ENCODE measurements around the gene KRI1. TPM values are rescaled to one million over a fixed set of nuclear protein-coding genes. Genes with fewer than 3 reads are reported as not detected.

Gene KRI1
- total RNA-seq, 1 donor: 5.4 TPM

DNA sequence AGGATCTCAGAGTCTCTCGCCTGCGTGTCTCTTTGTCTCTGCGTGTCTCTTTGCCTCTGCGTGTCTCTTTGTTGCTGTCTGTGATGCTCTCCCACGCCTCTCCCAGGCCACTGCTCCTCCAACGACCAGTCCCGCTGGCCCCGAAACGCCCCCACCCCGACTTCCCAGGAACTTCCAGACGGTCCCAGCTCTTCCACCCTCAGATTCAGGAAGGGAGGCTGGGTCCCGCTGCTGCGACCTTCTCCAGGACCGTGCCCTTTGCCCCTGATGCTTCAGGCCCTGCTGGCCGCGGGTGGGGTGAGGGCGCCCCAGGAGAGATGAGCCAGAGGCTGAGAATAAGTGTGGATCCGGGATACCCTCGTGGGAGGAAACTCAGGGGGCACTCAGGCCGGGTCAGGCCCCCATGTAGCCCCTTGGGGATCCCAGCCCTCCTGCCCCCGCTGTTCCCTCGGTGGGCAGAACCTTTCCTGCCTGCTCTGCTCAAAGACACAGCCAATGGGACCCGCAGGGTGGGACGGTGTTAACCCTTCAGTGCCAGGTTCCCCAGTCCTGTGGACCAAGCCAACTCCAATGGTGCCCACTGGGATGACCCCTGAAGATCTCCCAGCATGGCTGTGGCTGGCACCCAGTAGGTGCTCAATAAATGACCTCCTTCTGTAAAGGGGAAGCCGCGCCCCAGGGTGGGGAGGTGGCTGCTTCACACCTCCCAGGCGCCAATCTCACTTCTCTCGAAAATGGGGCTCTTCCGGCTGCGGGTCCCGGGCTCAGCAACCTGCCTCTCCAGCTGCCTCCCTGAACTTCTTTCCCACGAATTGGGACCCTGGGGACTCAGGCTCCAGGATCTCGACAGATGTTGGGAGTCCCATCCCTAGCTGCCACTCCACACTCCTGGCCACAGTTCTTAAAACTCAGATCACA is 47.1 kb downstream of the KRI1 start:
- Histone ChIP-seq H3K36me3 (ENCODE audit: insufficient read depth, low read length) (no peaks in the 10 kb centered on the region), H3K9me3 (ENCODE audit: low read depth, low read length) (no peaks in the 10 kb centered on the region), H4K20me1 (ENCODE audit: insufficient read depth, low read length) (no peaks in the 10 kb centered on the region), H2AFZ (ENCODE audit: low read length) (peak overlapping the region; percentile 70), H3K4me2 (ENCODE audit: insufficient read depth, low read length) (peak overlapping the region; percentile 86), H3K27ac (ENCODE audit: low read depth, low read length) (no peak overlapping the region), H3K4me3 (ENCODE audit: insufficient read depth, low read length) (peak overlapping the region; percentile 67), H3K4me1 (ENCODE audit: insufficient read depth, low read length) (peaks cover 18% of the 10 kb centered on the region), H3K79me2 (ENCODE audit: insufficient read depth, low read length) (no peaks in the 10 kb centered on the region), H3K27me3 (ENCODE audit: insufficient read depth, low read length) (peaks cover 30% of the 10 kb centered on the region)
- TF ChIP-seq, protein P1, sequence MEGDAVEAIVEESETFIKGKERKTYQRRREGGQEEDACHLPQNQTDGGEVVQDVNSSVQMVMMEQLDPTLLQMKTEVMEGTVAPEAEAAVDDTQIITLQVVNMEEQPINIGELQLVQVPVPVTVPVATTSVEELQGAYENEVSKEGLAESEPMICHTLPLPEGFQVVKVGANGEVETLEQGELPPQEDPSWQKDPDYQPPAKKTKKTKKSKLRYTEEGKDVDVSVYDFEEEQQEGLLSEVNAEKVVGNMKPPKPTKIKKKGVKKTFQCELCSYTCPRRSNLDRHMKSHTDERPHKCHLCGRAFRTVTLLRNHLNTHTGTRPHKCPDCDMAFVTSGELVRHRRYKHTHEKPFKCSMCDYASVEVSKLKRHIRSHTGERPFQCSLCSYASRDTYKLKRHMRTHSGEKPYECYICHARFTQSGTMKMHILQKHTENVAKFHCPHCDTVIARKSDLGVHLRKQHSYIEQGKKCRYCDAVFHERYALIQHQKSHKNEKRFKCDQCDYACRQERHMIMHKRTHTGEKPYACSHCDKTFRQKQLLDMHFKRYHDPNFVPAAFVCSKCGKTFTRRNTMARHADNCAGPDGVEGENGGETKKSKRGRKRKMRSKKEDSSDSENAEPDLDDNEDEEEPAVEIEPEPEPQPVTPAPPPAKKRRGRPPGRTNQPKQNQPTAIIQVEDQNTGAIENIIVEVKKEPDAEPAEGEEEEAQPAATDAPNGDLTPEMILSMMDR (IDR thresholded peaks at IDR 0.05; ENCODE audit: extremely low read depth, low read depth, low read length): no peak
- DNase-seq (ENCODE audit: insufficient read length, low spot score, missing footprints): peak; percentile 89

DNA sequence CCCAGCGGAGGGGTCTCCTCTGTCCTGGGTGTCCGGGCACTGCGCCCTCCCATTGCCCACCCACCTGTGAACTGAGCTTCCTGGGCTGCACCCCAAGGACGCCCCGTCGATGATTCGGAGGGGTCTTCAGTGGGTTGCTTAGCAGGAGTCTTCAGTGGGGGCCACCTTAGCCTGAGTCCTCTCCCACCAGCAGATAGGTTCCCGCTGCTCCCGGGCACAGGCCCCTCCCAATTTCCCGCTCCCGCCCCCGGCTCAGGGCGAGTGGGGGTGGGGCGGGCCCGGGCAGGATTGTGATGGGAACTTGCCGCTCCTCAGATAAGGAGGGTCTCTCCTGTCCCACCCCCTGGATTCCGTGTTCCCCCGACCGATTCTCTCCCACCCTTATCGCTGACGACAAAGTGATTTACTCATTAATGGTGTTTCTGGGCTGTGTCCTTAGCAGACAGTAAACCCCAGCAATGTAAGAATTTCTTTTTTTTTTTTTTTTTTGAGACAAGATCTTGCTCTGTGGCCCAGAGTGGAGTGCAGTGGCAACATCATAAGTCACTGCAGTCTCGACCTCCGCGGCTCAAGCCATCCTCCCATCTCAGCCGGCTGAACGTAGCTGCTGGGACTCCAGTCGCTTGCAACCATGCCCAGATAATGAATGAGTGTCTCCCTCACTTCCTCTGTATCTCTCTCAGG is 47.9 kb downstream of the KRI1 start:
- DNase-seq (ENCODE audit: insufficient read length, low spot score, missing footprints): peak; percentile 94

DNA sequence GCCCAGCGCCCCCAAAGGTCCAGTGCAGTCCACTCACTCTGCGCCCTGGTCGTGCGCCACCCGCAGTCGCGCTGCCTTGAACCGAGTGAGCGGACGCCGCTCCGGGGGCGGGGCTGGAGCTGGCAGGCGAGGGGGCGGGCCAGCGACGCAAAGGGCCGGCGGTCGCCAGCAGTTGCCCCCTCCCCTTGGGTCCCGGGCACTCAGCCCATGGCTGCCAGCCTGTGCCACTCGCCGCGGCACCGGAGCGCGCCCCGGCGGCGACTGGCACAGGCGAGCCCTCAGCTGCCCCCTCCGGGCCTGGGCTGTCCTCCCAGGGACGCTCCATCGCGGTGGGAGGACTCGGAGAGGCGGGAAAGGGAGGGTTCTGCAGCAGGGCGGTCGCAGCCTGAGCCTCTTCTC is 48.5 kb downstream of the KRI1 start, which contains the start of gene S1PR5:
Gene S1PR5, minus strand, starts transcription at position 87 of the 399 bp plus-strand sequence. CDS start 2,436 bp downstream, outside the sequence.
- H4K20me1 ChIP-seq (ENCODE audit: insufficient read depth, low read length): no peaks in the 10 kb centered on the region
- H3K4me3 ChIP-seq (ENCODE audit: insufficient read depth, low read length): peak within 1 kb of the TSS; percentile 67
- H3K27me3 ChIP-seq (ENCODE audit: insufficient read depth, low read length): peaks cover 34% of the 10 kb centered on the region
- H3K36me3 ChIP-seq (ENCODE audit: insufficient read depth, low read length): no peaks in the 10 kb centered on the region
- TF ChIP-seq, protein P1 (IDR thresholded peaks at IDR 0.05; ENCODE audit: extremely low read depth, low read depth, low read length): no peak
- H3K79me2 ChIP-seq (ENCODE audit: insufficient read depth, low read length): no peaks in the 10 kb centered on the region
- peak within 1 kb of the TSS; percentile 86 for H3K4me2 ChIP-seq (ENCODE audit: insufficient read depth, low read length)
- peaks cover 18% of the 10 kb centered on the region for H3K4me1 ChIP-seq (ENCODE audit: insufficient read depth, low read length)
- no peaks in the 10 kb centered on the region for H3K9me3 ChIP-seq (ENCODE audit: low read depth, low read length)
- H3K27ac ChIP-seq (ENCODE audit: low read depth, low read length): no peak within 1 kb of the TSS
- DNase-seq (ENCODE audit: insufficient read length, low spot score, missing footprints): peak; percentile 89
- H2AFZ ChIP-seq (ENCODE audit: low read length): peak within 1 kb of the TSS; percentile 70

More for the DNA sequence above, 47.9 kb downstream of the KRI1 start:
- H3K27me3 ChIP-seq (ENCODE audit: insufficient read depth, low read length): peaks cover 33% of the 10 kb centered on the region
- peak overlapping the region; percentile 86 for H3K4me2 ChIP-seq (ENCODE audit: insufficient read depth, low read length)
- H3K9me3 ChIP-seq (ENCODE audit: low read depth, low read length): no peaks in the 10 kb centered on the region
- H3K27ac ChIP-seq (ENCODE audit: low read depth, low read length): no peak overlapping the region
- peak overlapping the region; percentile 67 for H3K4me3 ChIP-seq (ENCODE audit: insufficient read depth, low read length)
- no peaks in the 10 kb centered on the region for H3K36me3 ChIP-seq (ENCODE audit: insufficient read depth, low read length)
- H3K79me2 ChIP-seq (ENCODE audit: insufficient read depth, low read length): no peaks in the 10 kb centered on the region
- TF ChIP-seq, protein P1 (IDR thresholded peaks at IDR 0.05; ENCODE audit: extremely low read depth, low read depth, low read length): no peak
- peaks cover 18% of the 10 kb centered on the region for H3K4me1 ChIP-seq (ENCODE audit: insufficient read depth, low read length)
- H2AFZ ChIP-seq (ENCODE audit: low read length): peak overlapping the region; percentile 70
- no peaks in the 10 kb centered on the region for H4K20me1 ChIP-seq (ENCODE audit: insufficient read depth, low read length)

Measured in osteoblast (primary cell).